Adrenal gland (tissue), 5 donors: Measurements from ENCODE around the gene FLT1.

Experiments used
- POLR2A ChIP-seq, 2 donors: fragments of 450-650 bp; IDR thresholded peaks; one replicate each; pipeline ENCODE4 v1.6.1; 2017; ENCODE audit warnings: antibody characterized with exemption in 2 of 2, mild to moderate bottlenecking in 2 of 2, moderate library complexity in 1 of 2
- TF ChIP-seq, protein P1 (sequence below), 6 experiments: fragments of 450-650 bp in 4 of 6; fragments of 200-600 bp in 2 of 6; sonication (generic) in 1 of 6; IDR thresholded peaks; 1 replicate in 5 of 6; 2 replicates in 1 of 6; pipeline versions ENCODE4 v1.5.1 to v1.8.0; 2016 to 2021; ENCODE audit warnings: antibody characterized with exemption in 6 of 6, mild to moderate bottlenecking in 2 of 6, moderate library complexity in 1 of 6
- donor health status: DM: no; HTN: no; CAD: no.

DNA sequence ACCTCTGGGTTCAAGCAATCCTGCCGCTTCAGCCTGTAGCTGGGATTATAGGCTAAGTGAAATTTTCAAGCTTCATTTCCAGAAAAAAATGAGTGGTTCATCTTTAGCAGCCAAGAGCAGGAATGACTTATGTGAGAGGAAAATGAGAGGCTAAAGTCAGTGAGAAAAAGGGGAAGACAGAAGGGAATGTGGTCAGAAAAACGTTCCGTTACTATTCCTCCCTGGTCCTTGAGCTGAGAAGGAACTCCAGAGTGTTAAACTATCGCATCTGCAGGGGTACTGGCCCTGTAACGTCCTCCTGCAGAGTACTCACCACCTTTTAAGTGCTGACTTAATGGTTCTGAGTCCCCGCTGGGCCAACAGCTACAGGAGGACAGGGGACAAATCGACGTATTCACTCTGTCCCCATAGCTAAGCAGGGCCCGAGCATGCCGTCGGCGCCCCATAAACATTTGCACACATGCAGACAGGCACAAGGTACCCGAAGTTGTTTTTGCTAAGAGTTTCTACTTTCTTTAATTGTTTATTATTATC lies 88.1 kb downstream of the FLT1 start:
- no peak for TF ChIP-seq POLR2A (IDR thresholded peaks at IDR 0.05)
- TF ChIP-seq, protein P1, sequence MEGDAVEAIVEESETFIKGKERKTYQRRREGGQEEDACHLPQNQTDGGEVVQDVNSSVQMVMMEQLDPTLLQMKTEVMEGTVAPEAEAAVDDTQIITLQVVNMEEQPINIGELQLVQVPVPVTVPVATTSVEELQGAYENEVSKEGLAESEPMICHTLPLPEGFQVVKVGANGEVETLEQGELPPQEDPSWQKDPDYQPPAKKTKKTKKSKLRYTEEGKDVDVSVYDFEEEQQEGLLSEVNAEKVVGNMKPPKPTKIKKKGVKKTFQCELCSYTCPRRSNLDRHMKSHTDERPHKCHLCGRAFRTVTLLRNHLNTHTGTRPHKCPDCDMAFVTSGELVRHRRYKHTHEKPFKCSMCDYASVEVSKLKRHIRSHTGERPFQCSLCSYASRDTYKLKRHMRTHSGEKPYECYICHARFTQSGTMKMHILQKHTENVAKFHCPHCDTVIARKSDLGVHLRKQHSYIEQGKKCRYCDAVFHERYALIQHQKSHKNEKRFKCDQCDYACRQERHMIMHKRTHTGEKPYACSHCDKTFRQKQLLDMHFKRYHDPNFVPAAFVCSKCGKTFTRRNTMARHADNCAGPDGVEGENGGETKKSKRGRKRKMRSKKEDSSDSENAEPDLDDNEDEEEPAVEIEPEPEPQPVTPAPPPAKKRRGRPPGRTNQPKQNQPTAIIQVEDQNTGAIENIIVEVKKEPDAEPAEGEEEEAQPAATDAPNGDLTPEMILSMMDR (IDR thresholded peaks at IDR 0.05): no peak
